Adipocyte (in vitro differentiated cells): ENCODE results near the gene LRIT1.

Experiments
- DNase-seq: peaks from one replicate; pipeline ENCODE4 v3.0.0-alpha.2; 2015; ENCODE audit warnings: low read depth
- H3K27me3 ChIP-seq: replicated peaks from 2 replicates; pipeline ENCODE4 v1.7.0; 2013; ENCODE audit warnings: mild to moderate bottlenecking, low read length, moderate library complexity; ENCODE audit not compliant: control insufficient read depth, insufficient read depth
- H3K36me3 ChIP-seq: 2 replicates; pipeline ENCODE4 v1.7.0; 2013; ENCODE audit warnings: low read length, mild to moderate bottlenecking, moderate library complexity; ENCODE audit not compliant: control insufficient read depth, insufficient read depth, severe bottlenecking
- H3K4me1 ChIP-seq: 2 replicates; pipeline ENCODE4 v1.7.0; 2013; ENCODE audit warnings: mild to moderate bottlenecking, low read length, moderate library complexity; ENCODE audit not compliant: control insufficient read depth, insufficient read depth
- H3K4me3 ChIP-seq: 2 replicates; pipeline ENCODE4 v1.7.0; 2013; ENCODE audit warnings: mild to moderate bottlenecking, low read length, moderate library complexity
- H3K9ac ChIP-seq: 2 replicates; pipeline ENCODE4 v1.7.0; 2013; ENCODE audit warnings: mild to moderate bottlenecking, low read length, moderate library complexity
- H3K9me3 ChIP-seq: 2 replicates; pipeline ENCODE4 v1.7.0; 2013; ENCODE audit warnings: mild to moderate bottlenecking, low read length, moderate library complexity; ENCODE audit not compliant: control insufficient read depth

LRIT1 gene

DNA sequence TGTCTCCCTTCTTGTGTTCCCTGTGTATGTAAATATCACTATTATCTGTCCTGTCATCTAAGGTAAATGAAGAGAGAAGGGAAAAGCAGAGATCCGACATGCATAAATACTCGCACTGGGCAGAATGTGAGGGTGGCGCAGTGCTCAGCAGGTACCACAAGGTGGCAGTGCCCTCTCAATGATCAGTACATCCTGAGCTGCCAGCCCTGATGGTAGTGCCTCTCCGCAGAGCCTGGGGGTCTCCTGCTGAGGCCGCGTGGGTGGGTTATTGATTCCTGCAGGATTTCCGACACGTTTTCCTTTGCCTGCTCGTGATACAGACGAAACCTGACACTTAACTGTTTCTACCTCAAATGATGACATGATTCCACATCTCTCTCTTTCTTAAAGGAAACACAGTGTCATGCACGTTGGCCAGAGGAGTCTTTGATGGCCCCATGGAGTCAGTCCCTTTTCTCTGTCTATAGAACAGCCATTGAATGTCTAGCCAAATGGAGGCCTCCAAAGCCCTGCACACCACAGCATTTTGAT is 23.3 kb upstream of the LRIT1 start:
- Histone ChIP-seq H3K4me1 (no peaks in the 10 kb centered on the region), H3K27me3 (peaks cover 30% of the 10 kb centered on the region), H3K9me3 (no peaks in the 10 kb centered on the region), H3K9ac (no peak overlapping the region), H3K4me3 (no peak overlapping the region), H3K36me3 (no peaks in the 10 kb centered on the region)
- peak; percentile 81 for DNase-seq

DNA sequence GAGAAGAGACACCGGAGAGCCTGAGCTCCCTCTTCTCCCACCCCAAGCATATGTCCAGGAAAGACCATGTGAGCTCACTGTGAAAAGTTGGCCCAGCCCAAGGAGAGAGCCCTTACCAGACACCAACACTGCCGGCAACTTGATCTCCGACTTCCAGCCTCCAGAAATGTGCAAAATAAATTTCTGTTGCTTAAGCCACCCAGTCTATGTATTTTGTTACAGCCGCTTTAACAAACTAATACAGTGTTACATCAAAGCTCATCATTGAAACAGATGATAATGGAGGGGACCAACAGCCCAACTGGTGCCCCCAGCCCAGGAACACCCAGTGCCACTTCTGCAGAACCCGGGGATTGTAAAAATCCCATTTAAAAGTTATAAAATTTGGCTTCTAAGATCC is 22.4 kb upstream of the LRIT1 start:
- Histone ChIP-seq H3K36me3 (no peaks in the 10 kb centered on the region), H3K4me3 (no peak overlapping the region), H3K27me3 (peaks cover 30% of the 10 kb centered on the region), H3K9ac (no peak overlapping the region), H3K4me1 (no peaks in the 10 kb centered on the region), H3K9me3 (no peaks in the 10 kb centered on the region)
- no peak for DNase-seq

DNA sequence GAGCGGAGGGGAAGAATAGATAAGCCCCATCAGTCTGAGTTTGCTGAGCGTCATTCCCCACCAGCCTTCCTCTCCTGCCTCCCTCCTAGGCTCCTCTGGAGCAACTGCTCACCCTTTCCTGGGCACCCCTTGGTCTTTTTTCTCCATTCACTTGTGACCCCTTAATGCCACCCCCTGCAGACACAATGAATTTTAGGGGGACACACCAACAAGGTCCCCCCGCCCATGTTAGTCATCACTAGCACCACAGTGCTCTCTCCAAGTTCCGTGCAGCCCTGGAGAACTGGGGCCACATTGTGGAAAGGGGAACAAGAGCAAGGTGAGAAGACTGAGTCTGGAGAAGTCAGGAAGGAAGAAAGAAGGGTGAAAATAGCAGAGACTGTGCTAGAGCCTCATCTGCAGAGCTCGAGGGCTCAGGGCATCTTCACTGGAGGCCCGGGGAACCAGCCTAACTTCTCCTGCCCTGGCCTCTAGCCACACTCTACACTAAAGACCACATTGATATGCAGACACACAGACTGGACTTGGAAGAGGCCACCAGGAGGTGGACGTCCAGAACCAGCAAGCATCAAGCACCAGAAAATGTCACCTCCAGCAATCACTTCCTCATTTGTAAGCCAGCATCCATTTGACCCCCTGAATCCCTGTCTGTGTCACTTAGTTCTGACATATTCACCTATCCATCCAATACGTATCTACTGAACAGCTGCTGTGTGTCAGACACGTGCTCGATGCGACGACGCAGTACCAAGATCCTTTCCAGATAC is 21.0 kb upstream of the LRIT1 start:
- Histone ChIP-seq H3K4me1 (no peaks in the 10 kb centered on the region), H3K4me3 (no peak overlapping the region), H3K36me3 (no peaks in the 10 kb centered on the region), H3K27me3 (peaks cover 39% of the 10 kb centered on the region), H3K9me3 (no peaks in the 10 kb centered on the region), H3K9ac (no peak overlapping the region)
- DNase-seq: no peak

DNA sequence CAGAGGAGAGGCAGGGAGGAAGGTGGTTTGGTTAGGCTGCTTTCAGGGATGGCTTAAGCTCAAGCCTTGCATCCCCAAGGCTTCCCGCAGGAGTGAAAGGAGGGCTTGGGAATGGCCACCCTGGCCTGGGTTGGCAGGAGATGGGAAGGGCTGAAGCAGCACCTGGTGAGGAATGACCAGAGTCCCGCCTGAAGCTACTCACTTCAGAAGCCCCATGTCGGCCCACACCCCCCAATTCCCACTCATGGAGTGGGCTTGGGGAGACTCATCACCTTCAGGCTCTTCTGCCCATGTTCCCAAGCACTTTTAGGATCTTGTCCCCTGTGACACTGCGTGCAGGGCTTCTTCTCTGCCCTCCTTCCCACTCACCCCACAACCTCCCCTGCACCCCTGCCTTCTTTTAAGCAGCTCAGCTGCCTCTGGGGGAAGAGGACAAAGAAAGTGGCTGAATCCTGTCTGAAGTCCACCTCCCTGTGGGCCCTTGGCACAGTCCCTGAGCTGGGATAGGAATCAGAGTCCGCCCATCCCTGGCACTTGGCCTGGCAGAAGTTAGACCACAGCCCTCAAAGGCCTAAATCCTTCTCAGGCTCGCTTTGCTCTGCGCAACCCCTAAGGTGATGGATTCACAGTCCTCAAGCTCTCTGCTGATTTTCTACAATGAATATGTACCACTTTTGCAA is 20.0 kb upstream of the LRIT1 start:
- DNase-seq: no peak
- H3K27me3 ChIP-seq: peaks cover 39% of the 10 kb centered on the region

DNA sequence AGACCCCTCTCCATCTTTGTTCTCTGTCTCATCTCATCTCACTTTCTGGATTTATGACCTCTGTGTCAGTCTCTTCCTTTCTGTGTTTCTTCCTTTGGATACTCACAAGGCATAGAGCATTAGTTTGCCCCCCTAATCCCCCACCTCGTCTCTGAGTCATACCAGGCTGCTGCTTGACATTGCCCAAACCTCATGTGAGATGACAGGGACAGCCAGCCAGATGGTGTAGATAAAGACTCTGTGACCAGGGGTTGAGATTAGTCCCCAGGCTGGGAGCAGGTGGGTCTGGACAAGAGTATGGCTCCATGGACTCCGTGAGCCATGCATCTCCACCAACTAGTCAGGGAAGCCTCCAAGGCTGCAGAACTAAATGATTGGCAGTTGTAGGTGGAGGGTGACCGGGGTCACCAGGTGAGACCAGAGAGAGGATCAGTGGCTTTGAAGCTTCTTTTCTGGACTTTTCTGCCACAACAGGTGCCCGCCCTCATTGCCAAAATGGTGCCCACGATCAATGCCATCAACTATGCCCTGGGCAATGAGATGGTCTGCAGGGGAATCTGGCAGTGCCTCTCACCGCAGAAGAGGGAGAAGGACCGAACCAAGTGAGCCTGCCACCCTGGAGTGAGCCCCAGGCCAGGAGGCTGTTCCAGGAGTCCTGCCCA is 16.8 kb upstream of the LRIT1 start:
- H3K9ac ChIP-seq: no peak overlapping the region
- peaks cover 49% of the 10 kb centered on the region for H3K27me3 ChIP-seq
- no peak overlapping the region for H3K4me3 ChIP-seq
- H3K36me3 ChIP-seq: no peaks in the 10 kb centered on the region
- H3K4me1 ChIP-seq: no peaks in the 10 kb centered on the region
- DNase-seq: no peak
- no peaks in the 10 kb centered on the region for H3K9me3 ChIP-seq

More for the DNA sequence above, 20.0 kb upstream of the LRIT1 start:
- H3K9ac ChIP-seq: no peak overlapping the region
- H3K36me3 ChIP-seq: no peaks in the 10 kb centered on the region
- H3K4me3 ChIP-seq: no peak overlapping the region
- H3K9me3 ChIP-seq: no peaks in the 10 kb centered on the region
- no peaks in the 10 kb centered on the region for H3K4me1 ChIP-seq

DNA sequence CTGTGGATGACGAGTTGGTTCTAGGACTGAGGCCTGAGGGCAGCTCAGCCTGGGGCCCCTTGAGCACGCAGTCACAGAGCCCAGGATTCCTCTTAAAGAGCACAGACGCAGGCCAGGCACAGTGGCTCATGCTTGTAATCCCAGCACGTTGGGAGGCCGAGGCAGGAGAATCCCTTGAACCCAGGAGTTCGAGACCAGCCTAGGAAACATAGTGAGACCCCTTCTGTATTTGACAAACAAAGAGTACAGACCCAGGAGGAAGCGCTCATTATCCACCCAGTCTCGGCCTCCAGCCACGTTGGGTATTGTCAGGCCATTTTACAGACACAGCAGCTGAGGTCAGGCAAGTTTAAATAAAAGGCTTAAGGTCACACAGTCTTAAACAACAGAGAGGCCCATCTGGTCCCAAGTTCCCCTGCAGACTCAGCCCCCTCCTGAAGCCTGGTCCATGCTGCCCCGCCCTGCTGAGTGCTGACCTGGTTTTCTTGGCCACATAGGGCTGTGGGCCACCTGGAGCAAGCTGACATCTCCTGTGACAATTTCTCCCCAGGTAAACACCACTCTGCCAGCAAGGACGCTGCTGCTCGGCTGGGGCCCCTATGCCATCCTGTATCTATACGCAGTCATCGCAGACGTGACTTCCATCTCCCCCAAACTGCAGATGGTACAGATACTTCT is 16.1 kb upstream of the LRIT1 start:
- H3K4me1 ChIP-seq: no peaks in the 10 kb centered on the region
- H3K36me3 ChIP-seq: no peaks in the 10 kb centered on the region
- H3K27me3 ChIP-seq: peaks cover 50% of the 10 kb centered on the region
- DNase-seq: no peak
- H3K9ac ChIP-seq: no peak overlapping the region
- no peak overlapping the region for H3K4me3 ChIP-seq
- H3K9me3 ChIP-seq: no peaks in the 10 kb centered on the region

DNA sequence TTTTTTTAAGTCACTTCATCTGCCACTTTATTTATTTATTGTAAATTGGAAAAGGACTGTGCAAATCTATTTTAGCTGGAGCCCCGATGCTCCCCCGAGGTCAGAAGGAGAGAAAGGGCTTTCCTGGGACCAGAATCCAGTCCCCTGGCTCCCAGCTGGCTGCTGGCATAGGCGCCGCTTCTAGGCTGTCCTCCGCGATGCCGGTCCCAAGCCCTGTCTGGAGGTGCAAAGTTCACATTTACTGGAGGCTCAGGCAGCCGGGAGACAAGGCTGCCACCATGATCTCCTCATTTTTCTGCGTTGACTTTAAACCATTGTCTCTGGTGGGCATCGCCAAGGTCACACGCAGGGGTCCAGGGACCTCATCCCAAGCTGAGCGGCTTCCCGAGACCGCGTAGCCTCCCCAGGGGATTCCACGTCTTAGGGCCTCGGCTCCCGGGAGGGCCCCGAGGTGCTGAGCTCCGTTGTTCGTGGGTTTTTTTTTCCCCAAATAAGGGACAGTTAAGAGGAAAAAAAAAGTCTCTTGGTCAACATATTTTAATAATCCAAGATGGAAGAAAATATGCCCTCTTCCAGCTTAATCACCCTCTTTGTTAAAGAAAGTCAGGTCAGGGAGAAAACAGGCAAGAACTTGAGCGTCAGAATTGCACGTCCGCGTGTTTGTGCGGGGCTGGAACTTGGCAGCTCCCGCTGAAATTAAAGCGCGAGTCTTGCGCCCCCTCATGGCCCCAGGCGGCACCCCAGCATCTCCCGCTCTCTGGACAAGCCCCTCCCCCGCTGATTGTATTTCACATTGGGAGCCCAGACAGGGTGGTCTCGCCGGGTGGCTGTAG is 15.4 kb upstream of the LRIT1 start:
- Histone ChIP-seq H3K9me3 (peaks cover 3% of the 10 kb centered on the region), H3K9ac (no peak overlapping the region), H3K4me1 (no peaks in the 10 kb centered on the region), H3K36me3 (no peaks in the 10 kb centered on the region), H3K4me3 (no peak overlapping the region), H3K27me3 (peaks cover 48% of the 10 kb centered on the region)
- DNase-seq: peak; percentile 41

DNA sequence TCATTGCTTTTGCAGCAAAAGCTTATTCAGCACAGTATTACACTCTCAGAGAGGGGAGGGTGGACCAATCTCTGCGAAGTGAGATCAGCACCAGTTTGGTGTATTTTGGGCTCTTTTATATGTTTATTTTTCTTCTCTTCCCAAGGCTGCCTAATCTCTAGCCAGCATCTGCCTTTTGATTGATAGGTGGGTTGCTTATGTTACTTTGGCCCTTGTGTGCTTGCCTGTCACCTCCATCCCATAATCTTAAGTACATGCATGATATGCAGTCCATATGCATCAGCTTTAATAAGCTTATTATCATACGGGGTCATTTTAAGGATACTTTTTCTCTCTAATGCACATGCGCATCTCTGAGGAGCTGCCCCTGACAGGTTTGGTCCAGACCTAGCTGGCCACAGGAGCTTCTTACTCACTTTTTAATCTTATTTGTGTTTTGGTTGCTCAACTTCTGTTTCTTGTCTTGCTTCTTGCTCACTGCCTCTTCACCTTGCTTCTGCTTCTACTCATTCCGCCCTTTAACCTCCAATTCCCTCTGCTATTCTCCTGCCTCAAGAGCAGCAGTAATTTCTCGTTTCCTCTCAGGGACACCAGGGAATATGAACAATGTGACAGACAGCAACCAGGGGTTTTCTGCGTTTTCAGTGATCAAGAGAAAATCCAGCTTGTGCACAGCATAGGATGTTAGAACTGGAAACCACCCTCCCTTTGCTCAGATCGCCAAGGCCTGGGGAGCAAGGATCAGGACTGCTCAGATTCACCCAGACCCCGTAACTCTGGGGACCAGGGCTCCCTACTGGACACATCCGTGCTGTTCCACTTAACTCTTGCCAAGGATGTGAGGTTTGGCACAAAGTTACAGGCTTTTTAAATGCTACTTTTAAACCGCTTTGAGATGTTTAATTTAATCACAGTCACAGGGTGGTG is 13.5 kb upstream of the LRIT1 start:
- peaks cover 9% of the 10 kb centered on the region for H3K9me3 ChIP-seq
- H3K27me3 ChIP-seq: peaks cover 46% of the 10 kb centered on the region
- H3K4me3 ChIP-seq: no peak overlapping the region
- no peak for DNase-seq
- no peak overlapping the region for H3K9ac ChIP-seq
- H3K4me1 ChIP-seq: no peaks in the 10 kb centered on the region
- H3K36me3 ChIP-seq: no peaks in the 10 kb centered on the region

DNA sequence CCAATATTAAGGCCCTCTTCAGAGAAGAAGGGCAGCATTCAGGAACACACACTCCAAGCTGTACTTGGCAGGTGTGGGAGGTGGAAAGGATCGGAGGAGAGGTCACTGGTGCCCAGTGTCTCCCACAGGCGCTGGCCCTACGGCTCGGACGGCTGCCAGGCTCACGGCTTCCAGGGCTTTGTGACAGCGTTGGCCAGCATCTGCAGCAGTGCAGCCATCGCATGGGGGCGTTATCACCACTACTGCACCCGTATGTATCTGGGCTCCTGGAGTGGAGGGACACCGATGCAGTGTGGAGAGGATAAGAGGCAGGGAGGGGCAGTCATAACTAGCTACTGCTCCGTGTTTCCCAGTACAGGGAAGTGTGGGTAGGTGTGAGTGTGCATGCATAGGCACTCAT is 7.4 kb upstream of the LRIT1 start:
- Histone ChIP-seq H3K36me3 (no peaks in the 10 kb centered on the region), H3K4me3 (no peak overlapping the region), H3K4me1 (no peaks in the 10 kb centered on the region), H3K9me3 (peaks cover 14% of the 10 kb centered on the region), H3K27me3 (peaks cover 71% of the 10 kb centered on the region), H3K9ac (no peak overlapping the region)
- no peak for DNase-seq

DNA sequence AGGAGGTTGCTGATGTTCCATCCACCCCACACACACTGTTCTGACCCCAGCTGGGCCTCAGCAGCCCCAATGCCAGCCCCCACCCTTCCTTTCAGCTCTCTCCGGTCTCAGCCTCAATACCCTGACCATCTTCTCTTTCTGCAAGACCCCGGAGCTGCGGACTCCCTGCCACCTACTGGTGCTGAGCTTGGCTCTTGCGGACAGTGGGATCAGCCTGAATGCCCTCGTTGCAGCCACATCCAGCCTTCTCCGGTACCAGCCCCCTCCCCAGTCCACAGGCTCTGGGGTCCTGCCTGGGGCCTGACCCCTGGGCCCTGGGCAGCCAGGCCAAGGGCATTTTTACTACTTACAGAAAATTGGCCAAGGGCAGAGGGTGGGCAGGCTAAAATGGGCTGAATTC is 6.2 kb upstream of the LRIT1 start:
- Histone ChIP-seq H3K36me3 (no peaks in the 10 kb centered on the region), H3K9me3 (peaks cover 14% of the 10 kb centered on the region), H3K27me3 (peaks cover 67% of the 10 kb centered on the region), H3K9ac (no peak overlapping the region), H3K4me1 (no peaks in the 10 kb centered on the region), H3K4me3 (no peak overlapping the region)
- no peak for DNase-seq
